Mesendoderm (in vitro differentiated cells): ENCODE results near the gene GET3.
"Not testable (repeated sequence)": the region's sequence is repeated elsewhere in the genome, so short reads cannot be mapped to it uniquely, and the experiment has no call there.

ENCODE experiments used
- DNase-seq: peaks from one replicate; pipeline ENCODE4 v3.0.0; 2013
- H2AK5ac ChIP-seq: 2 replicates; pipeline ENCODE4 v1.6.1; 2013; ENCODE audit warnings: low read length, inconsistent platforms
- H2BK120ac ChIP-seq: 2 replicates; pipeline ENCODE4 v1.6.1; 2013; ENCODE audit warnings: low read depth, mild to moderate bottlenecking, low read length, moderate library complexity, mixed read lengths
- H2BK15ac ChIP-seq: replicated peaks from 2 replicates; pipeline ENCODE4 v1.6.1; 2013; ENCODE audit warnings: low read depth, mild to moderate bottlenecking, moderate library complexity
- H2BK5ac ChIP-seq: 2 replicates; pipeline ENCODE4 v1.6.1; 2013; ENCODE audit warnings: low read length, inconsistent platforms
- H3K18ac ChIP-seq: 2 replicates; pipeline ENCODE4 v1.6.1; 2013; ENCODE audit warnings: mild to moderate bottlenecking, low read length, mixed read lengths
- H3K23ac ChIP-seq: one replicate; pipeline ENCODE4 v1.6.1; 2013; ENCODE audit warnings: low read length
- H3K27ac ChIP-seq: 2 replicates; pipeline ENCODE4 v1.5.1; 2013; ENCODE audit warnings: low read depth, mild to moderate bottlenecking, inconsistent platforms, low read length, moderate library complexity
- H3K27me3 ChIP-seq: 2 replicates; pipeline ENCODE4 v1.6.1; 2013; ENCODE audit warnings: low read length, control low read depth, mild to moderate bottlenecking, inconsistent platforms; ENCODE audit not compliant: insufficient read depth, poor library complexity
- H3K36me3 ChIP-seq: 2 replicates; pipeline ENCODE4 v1.6.1; 2013; ENCODE audit warnings: low read length, inconsistent platforms; ENCODE audit not compliant: control insufficient read depth, insufficient read depth
- H3K4ac ChIP-seq: one replicate; pipeline ENCODE4 v1.6.1; 2013; ENCODE audit warnings: low read depth, mild to moderate bottlenecking, low read length, moderate library complexity
- H3K4me1 ChIP-seq: 2 replicates; pipeline ENCODE4 v1.6.1; 2013; ENCODE audit warnings: low read depth, low read length, inconsistent platforms; ENCODE audit not compliant: control insufficient read depth
- H3K4me2 ChIP-seq: 2 replicates; pipeline ENCODE4 v1.6.1; 2013; ENCODE audit warnings: low read length
- H3K4me3 ChIP-seq: 2 replicates; pipeline ENCODE4 v1.5.1; 2013; ENCODE audit warnings: mild to moderate bottlenecking, low read length
- H3K56ac ChIP-seq: one replicate; pipeline ENCODE4 v1.6.1; 2013; ENCODE audit warnings: low read length
- H3K79me1 ChIP-seq: 2 replicates; pipeline ENCODE4 v1.6.1; 2013; ENCODE audit warnings: low read length, inconsistent platforms
- H3K79me2 ChIP-seq: 2 replicates; pipeline ENCODE4 v1.6.1; 2013; ENCODE audit warnings: mild to moderate bottlenecking, low read length; ENCODE audit not compliant: control insufficient read depth, insufficient read depth
- H3K9ac ChIP-seq: 2 replicates; pipeline ENCODE4 v1.6.1; 2013; ENCODE audit warnings: low read length, inconsistent platforms
- H4K5ac ChIP-seq: one replicate; pipeline ENCODE4 v1.6.1; 2013; ENCODE audit warnings: low read length
- H4K8ac ChIP-seq: one replicate; pipeline ENCODE4 v1.6.1; 2013; ENCODE audit warnings: low read depth, mild to moderate bottlenecking, control low read depth, low read length, moderate library complexity
- WGBS: extraction: QIAGEN DNeasy Blood & Tissue Kit; methylation state at CpG from one replicate; pipeline ENCODE4 v1.1.7; 2013; ENCODE audit warnings: low lambda C conversion rate, missing lambda C conversion rate; ENCODE audit not compliant: insufficient coverage; ENCODE audit errors: extremely low coverage; 5-methylcytosine and 5-hydroxymethylcytosine counted together

The GET3 gene

DNA sequence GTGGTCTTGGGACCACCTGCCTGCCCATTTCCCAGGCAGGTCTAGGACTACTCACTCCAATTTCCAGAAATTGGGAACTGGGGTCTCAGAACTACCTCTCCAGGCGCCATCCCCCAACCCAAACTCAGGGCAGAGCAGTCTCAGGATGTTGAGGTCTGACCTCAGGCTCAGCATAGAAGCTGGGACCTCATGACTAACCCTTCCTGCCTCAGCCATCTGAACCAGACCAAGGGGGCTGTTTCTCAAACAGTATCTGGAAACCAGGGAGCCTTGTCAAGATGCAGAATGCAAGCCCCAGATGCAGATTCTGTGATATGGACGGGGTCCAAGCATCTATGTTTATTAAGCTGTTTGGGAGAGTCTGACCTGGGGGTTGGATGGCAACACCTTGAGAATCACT, 42.2 kb upstream of the GET3 start:
- Histone ChIP-seq H4K5ac (no peak overlapping the region), H3K9ac (no peak overlapping the region), H3K23ac (no peak overlapping the region), H4K8ac (no peak overlapping the region), H3K4ac (no peak overlapping the region), H3K4me3 (no peak overlapping the region), H2BK15ac (no peak overlapping the region), H3K18ac (no peak overlapping the region), H3K27me3 (no peaks in the 10 kb centered on the region), H3K79me2 (no peaks in the 10 kb centered on the region), H2BK120ac (no peak overlapping the region), H2BK5ac (no peak overlapping the region), H3K27ac (no peak overlapping the region), H3K56ac (no peak overlapping the region), H2AK5ac (no peak overlapping the region), H3K36me3 (no peaks in the 10 kb centered on the region), H3K4me2 (no peak overlapping the region), H3K4me1 (no peaks in the 10 kb centered on the region), H3K79me1 (no peaks in the 10 kb centered on the region)
- no CpG with 5 or more reads among the region's 2 CpGs for WGBS
- no peak for DNase-seq

DNA sequence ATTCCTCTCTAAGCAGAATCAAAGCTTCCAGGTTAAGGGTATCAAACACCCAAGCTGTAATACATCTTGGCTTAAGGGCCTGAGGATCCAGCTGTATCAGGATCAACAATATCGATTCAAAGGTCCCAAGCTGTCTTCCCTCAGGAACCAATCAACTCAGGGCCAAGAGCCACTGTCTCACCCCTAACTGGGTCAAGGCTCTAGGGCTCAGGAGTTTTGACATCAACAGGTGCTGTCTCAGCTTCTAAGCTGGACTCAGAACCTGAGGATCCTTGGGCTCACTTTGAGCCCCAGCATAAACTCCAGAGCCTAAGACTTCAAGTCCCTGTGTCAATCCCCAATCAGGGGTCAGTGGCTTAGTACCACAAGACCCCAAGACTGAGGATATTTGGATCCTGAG, 41.8 kb upstream of the GET3 start:
- H3K4ac ChIP-seq: no peak overlapping the region
- DNase-seq: no peak
- H3K4me1 ChIP-seq: no peaks in the 10 kb centered on the region
- H3K27me3 ChIP-seq: no peaks in the 10 kb centered on the region
- H3K56ac ChIP-seq: peak overlapping the region; percentile 88
- H4K8ac ChIP-seq: no peak overlapping the region
- no peak overlapping the region for H2BK120ac ChIP-seq
- no peak overlapping the region for H2BK5ac ChIP-seq
- peak overlapping the region; percentile 14 for H3K4me2 ChIP-seq
- H3K79me1 ChIP-seq: no peaks in the 10 kb centered on the region
- no peak overlapping the region for H3K27ac ChIP-seq
- WGBS: no CpG with 5 or more reads among the region's 1 CpG
- H3K23ac ChIP-seq: no peak overlapping the region
- no peak overlapping the region for H2AK5ac ChIP-seq
- H3K9ac ChIP-seq: peak overlapping the region; percentile 32
- H3K36me3 ChIP-seq: no peaks in the 10 kb centered on the region
- no peak overlapping the region for H3K4me3 ChIP-seq
- H3K79me2 ChIP-seq: no peaks in the 10 kb centered on the region
- H3K18ac ChIP-seq: no peak overlapping the region
- no peak overlapping the region for H4K5ac ChIP-seq
- no peak overlapping the region for H2BK15ac ChIP-seq

GRCh38 chr19:12695997-12696365, 41.3 kb upstream of the GET3 start:
- H3K56ac ChIP-seq: peak overlapping the region; percentile 88
- no peak overlapping the region for H4K8ac ChIP-seq
- no peaks in the 10 kb centered on the region for H3K79me2 ChIP-seq
- no peak for DNase-seq
- H3K4me3 ChIP-seq: peak overlapping the region; percentile 84
- peak overlapping the region; percentile 89 for H3K23ac ChIP-seq
- H3K27me3 ChIP-seq: no peaks in the 10 kb centered on the region
- no peak overlapping the region for H2AK5ac ChIP-seq
- peaks cover under 1% of the 10 kb centered on the region for H3K36me3 ChIP-seq
- H2BK15ac ChIP-seq: no peak overlapping the region
- H3K18ac ChIP-seq: no peak overlapping the region
- no CpG with 5 or more reads among the region's 36 CpGs for WGBS
- H3K79me1 ChIP-seq: no peaks in the 10 kb centered on the region
- H3K4me2 ChIP-seq: peak overlapping the region; percentile 85
- H3K9ac ChIP-seq: peak overlapping the region; percentile 80
- H3K4ac ChIP-seq: no peak overlapping the region
- no peak overlapping the region for H2BK120ac ChIP-seq
- no peak overlapping the region for H3K27ac ChIP-seq
- H2BK5ac ChIP-seq: no peak overlapping the region
- H3K4me1 ChIP-seq: no peaks in the 10 kb centered on the region
- no peak overlapping the region for H4K5ac ChIP-seq

GRCh38 chr19:12696366-12697335, 40.6 kb upstream of the GET3 start, which contains the start of gene FBXW9:
FBXW9 (minus strand) TSS chr19:12696631; CDS start chr19:12696581, 50 bp downstream.
- no peak within 1 kb of the TSS for H2BK120ac ChIP-seq
- peak within 1 kb of the TSS; percentile 56 for H3K27ac ChIP-seq
- H4K5ac ChIP-seq: no peak within 1 kb of the TSS
- H3K79me2 ChIP-seq: no peaks in the 10 kb centered on the region
- no peaks in the 10 kb centered on the region for H3K4me1 ChIP-seq
- H3K4me3 ChIP-seq: peak within 1 kb of the TSS; percentile 84
- no peak within 1 kb of the TSS for H2AK5ac ChIP-seq
- peak within 1 kb of the TSS; percentile 85 for H3K4me2 ChIP-seq
- no peaks in the 10 kb centered on the region for H3K79me1 ChIP-seq
- H3K56ac ChIP-seq: peak within 1 kb of the TSS; percentile 88
- H2BK15ac ChIP-seq: no peak within 1 kb of the TSS
- WGBS: no CpG with 5 or more reads among the region's 59 CpGs
- peak within 1 kb of the TSS; percentile 87 for H3K9ac ChIP-seq
- no peaks in the 10 kb centered on the region for H3K27me3 ChIP-seq
- DNase-seq: peak; percentile 98
- H4K8ac ChIP-seq: no peak within 1 kb of the TSS
- no peak within 1 kb of the TSS for H3K18ac ChIP-seq
- H3K4ac ChIP-seq: no peak within 1 kb of the TSS
- H3K36me3 ChIP-seq: peaks cover 7% of the 10 kb centered on the region
- peak within 1 kb of the TSS; percentile 89 for H3K23ac ChIP-seq
- no peak within 1 kb of the TSS for H2BK5ac ChIP-seq

GRCh38 chr19:12697425-12697824, 39.9 kb upstream of the GET3 start:
- not testable (repeated sequence) for H3K23ac ChIP-seq, H3K9ac ChIP-seq, H3K4me3 ChIP-seq, H2BK5ac ChIP-seq, H3K18ac ChIP-seq, H3K4ac ChIP-seq, H3K56ac ChIP-seq, H2BK120ac ChIP-seq, H3K79me1 ChIP-seq, H2AK5ac ChIP-seq, H3K27me3 ChIP-seq, H4K5ac ChIP-seq, H2BK15ac ChIP-seq, H3K79me2 ChIP-seq, H3K36me3 ChIP-seq, H3K4me1 ChIP-seq, H4K8ac ChIP-seq, H3K27ac ChIP-seq, DNase-seq, H3K4me2 ChIP-seq
- no CpG with 5 or more reads among the region's 22 CpGs for WGBS
